PFSK-1 (cell line): ENCODE measurements around the gene KRTAP10-8.

ENCODE experiments used
- FOXP2 ChIP-seq: optimal IDR thresholded peaks from 2 replicates; pipeline ENCODE3; 2011; ENCODE audit warnings: borderline replicate concordance, control low read depth, inconsistent platforms; ENCODE audit not compliant: insufficient read depth; ENCODE audit errors: extremely low read length, extremely low read depth
- POLR2AphosphoS5 ChIP-seq: IDR thresholded peaks from 2 replicates; pipeline ENCODE4 v1.6.1; 2012; ENCODE audit warnings: low read depth, mild to moderate bottlenecking, control low read depth, low read length, moderate library complexity
- SIN3A ChIP-seq: IDR thresholded peaks from 2 replicates; pipeline ENCODE4 v1.6.1; 2012; ENCODE audit warnings: mild to moderate bottlenecking, low read length, moderate library complexity, borderline replicate concordance; ENCODE audit not compliant: insufficient read depth
- TAF1 ChIP-seq: IDR thresholded peaks from 2 replicates; pipeline ENCODE4 v1.6.1; 2012; ENCODE audit warnings: low read length, control low read depth, borderline replicate concordance; ENCODE audit not compliant: insufficient read depth
- TF ChIP-seq, protein P1 (sequence below), 2 experiments: IDR thresholded peaks; 2 replicates each; pipeline versions ENCODE4 v1.6.1 to v1.8.0; 2011 to 2012; ENCODE audit warnings: low read depth in 2 of 2, low read length in 2 of 2, control low read depth in 1 of 2, inconsistent platforms in 1 of 2, mild to moderate bottlenecking in 1 of 2, moderate library complexity in 1 of 2; ENCODE audit not compliant: insufficient read depth in 1 of 2

Gene KRTAP10-8

DNA sequence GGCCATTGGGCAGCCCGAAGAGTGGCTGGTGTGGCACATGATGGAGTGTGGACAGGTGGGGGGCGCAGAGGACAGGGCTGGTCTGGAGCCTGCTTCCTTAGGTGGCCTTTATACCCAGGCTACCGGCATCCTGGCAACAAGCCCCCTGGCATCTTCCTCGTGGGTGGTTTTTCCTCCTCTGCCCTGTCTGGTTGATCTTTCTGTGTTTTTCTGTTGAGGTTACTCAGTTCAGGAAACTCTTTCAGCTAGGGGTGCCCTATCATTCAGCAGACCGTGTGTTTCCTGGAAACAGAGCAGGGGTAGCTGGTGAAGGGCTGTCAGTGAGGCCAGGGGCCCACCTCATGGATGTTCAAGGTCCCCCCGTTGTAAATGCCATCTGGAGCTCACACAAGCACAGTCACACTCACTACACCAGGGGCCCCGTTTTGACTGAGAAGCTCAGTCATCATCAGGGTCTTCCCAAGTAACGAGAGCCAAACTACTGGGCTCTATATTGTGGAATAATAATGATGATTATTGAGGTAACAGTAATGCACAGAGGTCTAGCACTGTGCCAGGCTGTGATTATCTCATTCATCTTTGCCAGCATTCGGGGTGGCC lies 42.8 kb downstream of the KRTAP10-8 start, which contains the start of gene KRTAP12-4:
Gene KRTAP12-4 (minus strand): TSS at position 84 of the 600 bp plus-strand sequence. CDS start 45 bp downstream, at position 39.
- TF ChIP-seq, protein P1, sequence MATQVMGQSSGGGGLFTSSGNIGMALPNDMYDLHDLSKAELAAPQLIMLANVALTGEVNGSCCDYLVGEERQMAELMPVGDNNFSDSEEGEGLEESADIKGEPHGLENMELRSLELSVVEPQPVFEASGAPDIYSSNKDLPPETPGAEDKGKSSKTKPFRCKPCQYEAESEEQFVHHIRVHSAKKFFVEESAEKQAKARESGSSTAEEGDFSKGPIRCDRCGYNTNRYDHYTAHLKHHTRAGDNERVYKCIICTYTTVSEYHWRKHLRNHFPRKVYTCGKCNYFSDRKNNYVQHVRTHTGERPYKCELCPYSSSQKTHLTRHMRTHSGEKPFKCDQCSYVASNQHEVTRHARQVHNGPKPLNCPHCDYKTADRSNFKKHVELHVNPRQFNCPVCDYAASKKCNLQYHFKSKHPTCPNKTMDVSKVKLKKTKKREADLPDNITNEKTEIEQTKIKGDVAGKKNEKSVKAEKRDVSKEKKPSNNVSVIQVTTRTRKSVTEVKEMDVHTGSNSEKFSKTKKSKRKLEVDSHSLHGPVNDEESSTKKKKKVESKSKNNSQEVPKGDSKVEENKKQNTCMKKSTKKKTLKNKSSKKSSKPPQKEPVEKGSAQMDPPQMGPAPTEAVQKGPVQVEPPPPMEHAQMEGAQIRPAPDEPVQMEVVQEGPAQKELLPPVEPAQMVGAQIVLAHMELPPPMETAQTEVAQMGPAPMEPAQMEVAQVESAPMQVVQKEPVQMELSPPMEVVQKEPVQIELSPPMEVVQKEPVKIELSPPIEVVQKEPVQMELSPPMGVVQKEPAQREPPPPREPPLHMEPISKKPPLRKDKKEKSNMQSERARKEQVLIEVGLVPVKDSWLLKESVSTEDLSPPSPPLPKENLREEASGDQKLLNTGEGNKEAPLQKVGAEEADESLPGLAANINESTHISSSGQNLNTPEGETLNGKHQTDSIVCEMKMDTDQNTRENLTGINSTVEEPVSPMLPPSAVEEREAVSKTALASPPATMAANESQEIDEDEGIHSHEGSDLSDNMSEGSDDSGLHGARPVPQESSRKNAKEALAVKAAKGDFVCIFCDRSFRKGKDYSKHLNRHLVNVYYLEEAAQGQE (IDR thresholded peaks at IDR 0.05; ENCODE audit: insufficient read depth in 1 of 2, low read depth in 2 of 2, low read length in 2 of 2), result no peak
- TF ChIP-seq FOXP2 (no peak), POLR2AphosphoS5 (no peak), SIN3A (no peak), TAF1 (no peak)

DNA sequence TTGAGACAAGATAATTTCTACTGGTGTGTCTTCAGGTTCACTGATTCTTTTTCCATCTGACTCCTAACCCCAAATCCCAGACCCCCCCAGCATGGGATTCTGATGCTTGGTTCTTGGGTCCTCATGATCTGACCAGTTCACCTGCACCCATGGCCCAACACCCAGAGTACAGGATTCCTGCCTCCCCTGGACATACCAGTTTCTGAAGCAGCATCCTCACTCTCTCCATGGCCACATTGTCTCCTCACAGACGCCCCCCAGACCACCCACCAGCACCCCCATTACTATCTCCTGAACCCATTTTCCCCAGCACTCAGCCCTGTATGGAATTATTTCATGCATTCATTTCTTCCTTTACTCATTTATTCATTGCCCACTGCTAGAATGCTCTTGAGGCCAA lies 45.0 kb downstream of the KRTAP10-8 start:
- no peak for TF ChIP-seq SIN3A
- TF ChIP-seq POLR2AphosphoS5, result no peak
- no peak for TF ChIP-seq TAF1

DNA sequence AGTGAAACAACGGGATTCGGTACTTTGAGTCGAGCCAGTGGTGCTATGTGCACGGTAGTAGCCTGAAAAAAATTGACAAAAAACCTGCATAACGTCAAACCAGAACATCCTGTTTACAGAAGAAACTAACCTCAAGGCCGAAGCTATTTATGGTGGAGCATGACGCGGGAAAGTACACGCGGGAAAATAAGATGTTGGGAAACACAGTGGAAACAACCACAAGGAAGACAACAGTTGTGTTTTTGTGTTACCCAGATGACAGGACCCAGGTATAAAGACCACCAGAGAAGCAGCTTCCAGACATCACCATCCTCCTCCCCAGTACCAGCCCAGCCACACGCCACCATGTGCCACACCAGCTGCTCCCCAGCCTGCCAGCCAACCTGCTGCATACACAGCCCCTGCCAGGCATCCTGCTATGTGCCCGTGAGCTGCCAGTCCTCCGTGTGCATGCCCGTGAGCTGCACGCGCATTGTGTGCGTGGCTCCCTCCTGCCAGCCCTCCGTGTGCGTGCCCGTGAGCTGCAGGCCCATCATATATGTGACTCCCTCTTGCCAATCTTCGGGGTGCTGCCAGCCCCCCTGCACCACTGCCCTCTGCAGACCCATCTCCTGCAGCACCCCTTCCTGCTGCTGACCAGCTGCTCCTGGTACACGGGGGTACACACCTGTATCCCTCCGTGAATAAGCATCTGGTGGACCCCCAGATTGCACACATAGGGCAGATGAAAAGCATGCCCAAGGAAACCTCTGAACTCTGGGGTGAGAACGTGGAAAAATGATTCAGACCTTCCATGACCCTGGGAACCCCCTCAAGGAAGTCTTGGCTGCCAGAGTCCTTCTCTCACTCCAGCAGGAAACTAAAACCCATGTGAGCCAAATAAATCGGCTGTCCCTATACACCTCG lies 46.0 kb downstream of the KRTAP10-8 start, which contains the start of gene KRTAP12-3:
Gene KRTAP12-3 (plus strand): TSS at position 298 of the 906 bp plus-strand sequence. CDS start 48 bp downstream, at position 346.
- TF ChIP-seq, protein P1 (IDR thresholded peaks at IDR 0.05; ENCODE audit: insufficient read depth in 1 of 2, low read depth in 2 of 2, low read length in 2 of 2), result no peak
- TF ChIP-seq POLR2AphosphoS5, result no peak
- TF ChIP-seq FOXP2, result no peak

DNA sequence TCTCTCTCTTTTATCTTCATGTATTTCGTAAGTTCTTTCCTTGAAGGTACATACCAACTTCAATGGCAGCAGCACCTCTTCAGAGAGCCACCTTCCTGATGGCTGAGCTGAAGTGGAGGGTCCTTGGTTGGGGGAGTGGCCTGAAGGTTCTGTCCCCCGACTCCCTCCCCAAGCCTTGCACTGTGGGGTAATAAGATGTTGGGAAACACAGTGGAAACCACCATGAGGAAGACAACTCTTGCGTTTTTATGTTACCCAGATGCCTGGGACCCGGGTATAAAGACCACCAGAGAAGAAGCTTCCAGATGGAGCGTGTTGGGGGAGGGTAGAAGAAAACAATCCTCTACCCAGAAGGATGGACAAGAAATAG lies 46.6 kb downstream of the KRTAP10-8 start:
- TF ChIP-seq POLR2AphosphoS5 (no peak), SIN3A (no peak), FOXP2 (no peak), TAF1 (no peak)
- TF ChIP-seq, protein P1 (IDR thresholded peaks at IDR 0.05; ENCODE audit: insufficient read depth in 1 of 2, low read depth in 2 of 2, low read length in 2 of 2), result no peak

DNA sequence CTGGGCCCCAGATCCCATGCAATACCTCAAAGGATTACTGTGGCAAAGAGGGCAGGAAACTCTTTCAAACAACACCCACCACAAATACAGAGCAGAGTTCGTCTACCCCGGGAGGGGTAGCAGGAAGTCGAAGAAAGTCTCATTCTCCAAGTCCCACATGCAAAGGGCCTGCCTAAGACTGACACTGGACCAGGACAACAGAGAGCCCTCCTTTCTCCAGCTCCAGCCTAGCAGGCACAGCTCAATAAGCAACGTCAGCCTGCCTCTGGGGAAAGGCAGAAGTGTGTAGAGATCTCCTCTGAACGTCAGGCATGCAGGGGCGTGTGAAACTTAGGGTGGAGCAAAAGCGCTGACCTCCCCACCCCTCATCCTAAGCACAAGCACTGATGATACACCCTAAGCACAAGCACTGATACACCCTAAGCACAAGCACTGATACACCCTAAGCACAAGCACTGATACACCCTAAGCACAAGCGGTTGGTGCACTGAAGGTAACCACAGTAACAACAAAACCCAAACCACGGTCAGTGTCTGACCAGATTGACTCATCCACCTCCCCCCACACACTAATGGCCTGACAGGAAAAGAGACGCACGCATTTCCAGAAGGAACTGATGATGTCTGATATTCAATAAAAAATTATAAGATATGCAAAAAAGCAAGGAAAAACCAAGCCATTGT lies 47.2 kb downstream of the KRTAP10-8 start:
- TF ChIP-seq POLR2AphosphoS5, result no peak
- TF ChIP-seq, protein P1 (IDR thresholded peaks at IDR 0.05; ENCODE audit: insufficient read depth in 1 of 2, low read depth in 2 of 2, low read length in 2 of 2), result no peak
